Daoy (cell line): ENCODE data around the gene MCOLN3. TPM values are rescaled to one million over a fixed set of nuclear protein-coding genes. Genes with fewer than 3 reads are reported as not detected.

Source experiments
- DNase-seq: peaks from one replicate; pipeline ENCODE4 v3.0.0-alpha.2; 2015; ENCODE audit warnings: low read depth
- total RNA-seq: library from RNA; depleted of rRNA; stranded (reverse); fragments of >200 nt; shearing (Covaris generic); gene quantifications from 2 replicates; pipeline ENCODE4 v1.2.3, GENCODE V29; 2014; rRNA removed

The MCOLN3 gene, protein sequence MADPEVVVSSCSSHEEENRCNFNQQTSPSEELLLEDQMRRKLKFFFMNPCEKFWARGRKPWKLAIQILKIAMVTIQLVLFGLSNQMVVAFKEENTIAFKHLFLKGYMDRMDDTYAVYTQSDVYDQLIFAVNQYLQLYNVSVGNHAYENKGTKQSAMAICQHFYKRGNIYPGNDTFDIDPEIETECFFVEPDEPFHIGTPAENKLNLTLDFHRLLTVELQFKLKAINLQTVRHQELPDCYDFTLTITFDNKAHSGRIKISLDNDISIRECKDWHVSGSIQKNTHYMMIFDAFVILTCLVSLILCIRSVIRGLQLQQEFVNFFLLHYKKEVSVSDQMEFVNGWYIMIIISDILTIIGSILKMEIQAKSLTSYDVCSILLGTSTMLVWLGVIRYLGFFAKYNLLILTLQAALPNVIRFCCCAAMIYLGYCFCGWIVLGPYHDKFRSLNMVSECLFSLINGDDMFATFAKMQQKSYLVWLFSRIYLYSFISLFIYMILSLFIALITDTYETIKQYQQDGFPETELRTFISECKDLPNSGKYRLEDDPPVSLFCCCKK
- 2.1 and 2.5 TPM in 2 replicates for total RNA-seq

DNA sequence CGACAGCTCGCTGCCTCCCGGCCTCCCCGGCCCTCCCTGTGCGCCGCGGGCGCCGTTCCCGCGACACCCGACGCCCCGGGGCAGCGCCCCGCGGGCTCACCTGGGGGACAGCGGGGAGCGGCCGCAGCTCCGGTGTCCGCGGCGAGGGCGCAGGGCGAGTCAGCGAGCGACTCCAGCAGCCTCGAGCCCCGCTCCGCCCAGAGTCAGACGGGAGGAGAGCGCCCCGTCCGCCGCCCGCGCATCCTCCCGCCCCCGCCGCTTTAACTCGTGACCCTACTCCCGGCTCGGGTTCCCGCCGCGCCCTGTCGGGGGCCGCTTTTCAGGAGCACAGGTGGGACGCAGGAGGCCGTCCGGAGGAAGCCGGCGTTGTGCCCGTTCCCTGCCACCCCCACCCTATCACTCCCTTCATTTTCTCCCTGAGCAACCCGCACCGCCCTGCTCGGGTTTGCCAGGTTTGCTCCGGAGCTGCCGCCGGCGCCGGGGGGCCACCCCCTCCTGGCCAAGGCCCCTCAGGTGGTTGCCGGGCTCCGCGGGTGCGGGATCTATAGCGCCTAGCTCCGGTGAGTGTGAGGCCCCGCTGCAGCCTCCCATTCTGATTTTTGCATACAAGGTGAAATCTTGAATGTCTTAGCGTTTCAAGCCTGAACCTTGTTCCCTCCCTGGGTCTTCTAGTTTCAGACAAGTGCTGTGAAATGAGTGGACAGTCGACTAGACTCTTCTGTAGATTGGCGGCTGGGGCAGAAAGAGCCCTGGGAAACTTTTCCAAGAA lies at the start of gene MCOLN3:
TSS of gene MCOLN3 (minus strand) at position 205 of the 769 bp plus-strand sequence. CDS start 3,140 bp downstream, outside the sequence.
- DNase-seq = peak; percentile 77

DNA sequence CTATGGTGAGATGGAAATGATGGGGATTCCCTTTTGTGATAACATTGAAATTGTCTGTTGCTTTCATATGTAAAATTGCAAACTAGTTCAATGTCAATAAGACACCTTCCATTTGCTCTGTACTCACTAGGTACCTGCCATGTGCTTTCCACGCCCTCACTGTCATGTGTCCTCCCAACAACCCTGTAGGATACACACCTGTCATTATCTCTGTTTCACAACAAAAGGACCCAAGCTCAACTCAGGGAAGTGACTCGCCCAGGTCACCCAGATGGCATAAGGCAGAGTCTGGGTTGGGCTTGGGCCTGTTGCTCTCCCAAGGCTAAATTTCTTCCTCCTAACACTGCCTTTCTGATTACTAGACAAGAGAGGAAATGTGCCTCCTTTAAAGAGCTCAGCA lies 45.3 kb upstream of the MCOLN3 start:
- no peak for DNase-seq

DNA sequence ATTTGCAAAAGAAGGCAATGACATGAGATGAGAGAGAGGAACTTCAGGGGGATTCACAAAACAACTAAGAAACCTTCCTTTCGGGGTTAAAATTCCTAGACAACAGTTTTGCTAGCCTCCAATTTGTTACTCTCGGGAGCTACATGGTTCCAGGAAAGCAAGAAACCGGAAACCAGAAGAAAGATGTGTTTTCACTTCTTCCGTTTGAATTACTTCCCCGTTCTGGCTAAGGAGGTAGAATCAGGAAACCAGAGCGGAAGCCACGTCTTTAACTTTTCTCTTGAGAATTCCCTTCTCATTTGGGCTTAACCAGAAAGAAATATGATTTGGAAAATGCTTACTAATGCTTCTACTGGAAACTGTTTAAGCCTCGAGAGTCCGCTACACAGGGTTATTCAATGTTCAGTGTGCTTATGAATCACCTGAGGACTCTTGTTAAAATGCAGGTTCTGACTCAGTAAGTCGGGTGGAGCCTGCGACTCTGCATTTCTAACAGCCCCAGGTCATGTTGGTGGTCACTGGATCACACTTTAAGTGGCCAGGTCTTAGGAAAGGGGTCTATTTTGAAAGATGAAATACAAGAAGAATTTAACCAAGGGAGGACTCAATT lies 43.5 kb upstream of the MCOLN3 start:
- peak; percentile 18 for DNase-seq

DNA sequence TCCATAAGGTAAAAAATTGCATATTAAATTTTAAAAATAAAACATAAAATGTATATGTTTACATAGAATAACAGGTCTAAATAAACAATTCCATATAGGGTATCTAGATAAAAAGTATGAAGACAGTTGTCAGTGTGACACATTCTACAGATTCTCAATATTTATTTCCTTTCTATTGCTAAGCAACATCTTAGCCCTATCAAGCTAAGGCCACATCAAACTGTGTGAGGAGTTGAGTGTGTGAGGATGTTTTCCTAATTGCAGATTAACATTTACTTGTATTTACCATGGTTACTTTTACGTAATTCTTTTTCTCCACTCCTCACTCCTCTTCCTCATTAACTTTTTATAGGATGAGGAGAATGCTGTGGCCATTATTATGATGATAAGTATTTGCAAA lies 41.9 kb upstream of the MCOLN3 start:
- no peak for DNase-seq

- no peak for DNase-seq
Measured at GRCh38 chr1:85089203-85089602, 40.9 kb upstream of the MCOLN3 start.

GRCh38 chr1:85088408-85088784 lies 40.1 kb upstream of the MCOLN3 start:
- DNase-seq = no peak

DNA sequence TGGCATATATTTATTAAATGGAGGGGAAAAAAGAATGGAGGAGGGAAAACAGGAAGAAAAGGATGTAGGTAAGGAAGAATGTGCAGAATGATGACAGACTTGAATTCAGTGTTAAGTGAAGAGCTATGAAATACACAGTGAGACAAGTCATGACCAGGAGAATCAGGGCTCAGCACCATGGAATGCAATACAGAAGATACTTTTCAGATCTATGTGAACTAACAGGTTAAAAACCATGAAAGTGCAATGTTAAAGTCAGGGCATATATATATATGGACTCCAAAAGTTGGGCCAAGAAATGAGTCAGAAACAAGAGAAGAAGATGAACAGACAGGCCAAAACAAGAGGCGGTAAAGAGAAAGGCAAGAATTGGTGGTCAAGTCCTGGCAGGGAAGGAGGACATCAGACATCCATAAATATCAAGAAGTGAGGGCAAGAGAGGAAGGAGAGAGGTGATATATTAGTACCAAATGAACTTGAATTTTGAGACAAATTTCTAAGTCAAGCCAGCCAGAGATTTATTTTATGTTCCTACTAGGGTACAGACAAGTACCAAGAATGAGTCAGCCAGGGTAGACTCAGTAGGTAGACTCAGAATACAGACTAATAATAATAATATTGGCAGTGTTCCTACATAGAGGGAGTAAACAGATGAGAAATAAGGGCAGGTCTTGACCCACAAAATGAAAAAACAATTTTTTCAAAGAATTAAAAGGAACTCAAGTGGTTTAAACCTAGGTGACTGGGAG lies 39.5 kb upstream of the MCOLN3 start:
- DNase-seq = no peak

- no peak for DNase-seq
Measured at GRCh38 chr1:85085417-85085816, 37.1 kb upstream of the MCOLN3 start.

DNA sequence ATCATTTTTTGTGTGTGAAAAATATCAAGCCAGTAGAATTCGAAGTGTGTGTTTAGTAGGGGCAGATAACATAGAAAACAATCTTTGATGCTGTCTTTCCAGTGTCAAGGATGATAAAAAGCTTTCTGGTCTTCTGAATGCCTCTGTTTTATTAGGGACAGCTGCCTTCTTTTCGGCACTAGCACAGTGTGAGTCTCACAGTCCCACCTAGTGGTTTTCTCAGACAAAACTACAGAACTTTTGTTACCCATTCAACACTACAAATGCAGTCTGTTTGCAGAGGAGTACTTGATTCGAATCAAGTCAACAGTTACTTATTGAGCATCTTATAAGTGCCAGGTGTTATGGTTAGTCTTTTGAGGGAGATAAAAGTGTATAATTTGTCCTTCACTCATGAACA lies 30.6 kb upstream of the MCOLN3 start:
- DNase-seq = no peak

DNA sequence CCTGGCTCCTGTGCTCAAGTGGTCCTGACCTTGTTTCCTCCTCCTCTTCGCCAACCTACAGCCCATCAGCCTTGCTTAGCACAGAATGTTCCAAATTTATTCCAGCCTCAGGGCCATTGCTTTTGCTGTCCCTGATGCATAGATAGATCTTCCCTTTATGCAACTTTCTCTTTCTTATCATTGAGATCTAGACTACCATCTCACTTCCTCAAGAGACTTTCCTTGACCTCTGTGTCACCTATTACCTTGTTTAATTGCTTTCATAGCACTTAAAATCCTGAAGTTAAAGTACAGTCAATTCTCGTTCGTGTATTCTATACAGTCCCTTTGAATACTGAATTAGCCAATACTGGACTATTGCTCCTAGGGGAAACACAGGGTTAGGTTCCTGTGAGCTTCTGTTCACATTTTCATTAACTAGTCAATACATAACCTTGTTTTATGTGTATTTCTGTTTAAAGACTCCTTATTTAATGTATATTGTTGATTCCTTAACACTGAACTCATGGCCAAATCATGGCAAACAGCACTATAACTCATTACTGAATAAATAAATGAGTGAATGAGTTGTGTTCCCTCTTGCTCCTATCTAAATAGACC lies 26.2 kb upstream of the MCOLN3 start:
- no peak for DNase-seq

DNA sequence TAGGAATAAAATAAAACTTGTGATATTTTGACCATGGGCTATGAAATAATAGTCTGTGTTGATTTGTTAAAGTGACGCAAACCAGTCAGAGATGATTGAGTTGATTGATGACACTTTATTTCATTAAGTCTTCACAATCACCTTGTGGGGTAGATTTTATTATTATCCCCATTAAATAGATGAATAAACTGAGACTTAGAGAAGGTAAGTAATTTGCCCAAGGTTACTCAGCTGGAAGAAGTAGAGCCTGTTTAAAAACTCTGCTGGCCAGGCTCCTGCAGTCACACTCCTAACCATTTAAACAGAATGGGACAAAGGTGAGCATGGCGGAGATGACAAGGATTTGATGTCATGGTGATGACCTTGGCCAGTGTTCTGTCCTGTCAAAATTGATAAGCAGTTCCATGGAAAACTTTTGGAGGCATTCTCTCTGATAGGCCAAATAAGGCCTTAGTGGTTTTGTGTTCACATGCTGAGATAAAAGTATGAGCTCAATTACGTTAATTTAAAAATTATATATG lies 22.7 kb upstream of the MCOLN3 start:
- DNase-seq = no peak

- DNase-seq = no peak
Measured at GRCh38 chr1:85068846-85069245, 20.5 kb upstream of the MCOLN3 start.

DNA sequence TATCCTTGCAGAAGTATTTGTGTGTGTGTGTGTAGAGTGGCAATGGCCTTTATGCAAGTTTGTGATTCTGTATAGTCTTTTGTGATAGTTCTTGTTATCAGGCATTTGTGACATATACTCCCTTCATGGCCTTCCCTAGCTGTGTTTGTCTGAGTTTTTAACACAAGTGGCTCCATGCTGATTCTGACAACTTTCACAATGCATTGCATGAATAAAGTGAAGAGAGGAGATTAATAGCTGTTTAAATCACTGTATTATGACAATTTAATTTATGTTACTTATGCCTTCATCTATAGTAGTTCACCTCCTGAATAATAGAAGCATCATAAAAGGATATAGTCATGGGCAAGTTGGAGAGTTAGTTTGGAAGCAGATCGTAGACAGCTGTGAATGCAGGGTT lies 17.2 kb upstream of the MCOLN3 start:
- no peak for DNase-seq

DNA sequence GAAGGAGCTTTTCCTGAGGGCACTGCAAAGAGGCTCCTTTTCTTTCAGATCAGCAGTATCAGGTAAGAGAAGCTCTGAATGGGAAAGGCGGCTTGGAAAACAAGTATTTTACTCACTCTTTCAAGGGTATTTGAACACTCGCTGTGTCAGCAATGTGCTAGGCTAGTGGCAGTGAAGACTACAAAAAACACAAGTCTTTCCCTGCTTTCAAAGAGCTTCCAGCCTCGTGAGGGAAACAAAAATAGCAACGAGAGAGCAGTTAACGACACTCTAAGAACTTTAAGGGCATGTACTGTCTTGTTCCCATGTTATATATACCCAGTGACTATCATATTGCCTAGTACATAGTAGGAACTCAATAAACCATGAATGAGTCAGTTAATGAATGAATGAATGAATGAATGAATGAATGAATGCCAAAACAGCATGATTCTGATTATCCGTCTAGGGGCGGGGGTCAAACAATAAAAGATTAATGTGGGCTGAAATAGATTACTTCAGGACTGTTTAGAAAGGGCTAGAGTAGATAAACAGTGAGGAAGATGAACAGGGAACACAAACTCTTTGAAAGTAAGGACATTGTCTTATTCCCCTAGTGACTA lies 14.2 kb upstream of the MCOLN3 start:
- no peak for DNase-seq

DNA sequence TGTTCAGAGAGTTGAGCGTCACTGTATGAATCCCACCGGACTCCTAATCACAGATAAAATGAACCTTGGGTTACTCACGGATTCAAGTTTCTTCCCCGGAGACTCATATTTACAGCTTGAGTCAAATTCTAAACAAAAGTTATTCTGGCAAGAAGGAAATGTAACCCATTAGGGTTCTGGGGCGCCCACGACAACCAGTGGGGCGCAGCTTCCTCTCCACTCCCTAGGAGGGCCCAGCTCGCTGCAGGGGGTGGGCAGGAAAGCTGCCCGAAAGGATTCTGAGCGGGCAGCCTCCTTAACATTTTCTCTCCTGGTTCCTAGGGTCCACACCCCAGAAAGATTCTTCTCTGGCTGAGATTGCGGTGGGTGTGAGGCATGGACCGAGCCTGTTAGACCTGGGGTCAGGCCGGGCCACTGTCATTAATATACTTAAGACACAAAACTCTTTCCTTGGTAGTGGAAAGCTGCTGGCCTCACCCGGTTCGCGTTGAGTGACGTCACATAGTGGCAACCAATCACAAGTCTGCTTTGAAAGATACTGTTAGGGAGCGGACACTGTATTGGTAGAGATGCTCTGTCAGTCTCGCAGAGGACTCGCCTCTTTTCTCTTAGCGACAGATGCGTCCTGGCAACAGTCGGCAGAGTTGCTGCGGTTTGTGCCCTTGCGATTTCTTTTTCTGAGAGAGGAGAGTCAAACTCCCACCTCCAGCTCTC lies 13.6 kb upstream of the MCOLN3 start:
- peak; percentile 99 for DNase-seq

DNA sequence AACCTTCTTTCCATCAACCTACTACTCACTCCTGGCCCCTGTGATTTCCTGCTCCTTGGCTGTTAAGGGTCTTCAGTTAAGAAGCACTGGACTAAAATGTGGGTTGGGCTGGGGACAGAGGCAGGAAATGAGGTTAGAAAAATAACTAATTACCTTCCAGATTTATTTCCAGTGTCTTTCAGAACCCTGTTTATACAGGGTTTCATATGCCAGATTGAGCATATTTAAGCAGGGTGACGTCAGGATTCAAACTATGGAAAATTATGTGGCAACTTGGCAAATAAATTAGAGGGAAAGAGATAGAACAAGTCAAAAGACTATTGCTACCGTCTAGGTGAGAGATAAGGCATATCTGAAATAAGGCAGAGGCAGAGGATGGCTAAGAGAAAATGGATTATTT lies 11.7 kb upstream of the MCOLN3 start:
- DNase-seq = no peak

DNA sequence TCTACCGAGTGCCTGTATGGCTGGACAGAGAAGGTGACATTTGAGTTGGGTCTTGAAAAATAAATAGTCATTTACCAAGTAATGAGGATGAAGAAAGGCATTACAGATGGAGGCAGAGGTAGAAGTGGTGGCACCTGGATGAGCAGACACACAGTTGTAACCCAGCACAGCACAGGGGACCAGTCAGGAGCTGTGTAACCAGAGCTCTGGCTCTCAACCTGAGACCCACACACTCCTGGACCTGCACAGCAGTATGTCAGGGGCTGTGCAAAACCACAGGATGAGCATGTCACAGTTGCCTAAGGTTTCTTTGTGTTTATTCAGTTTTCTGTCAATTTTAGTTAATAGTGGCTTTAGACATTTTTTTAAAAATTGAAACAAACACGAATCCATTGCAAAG lies 11.3 kb upstream of the MCOLN3 start:
- DNase-seq = no peak

DNA sequence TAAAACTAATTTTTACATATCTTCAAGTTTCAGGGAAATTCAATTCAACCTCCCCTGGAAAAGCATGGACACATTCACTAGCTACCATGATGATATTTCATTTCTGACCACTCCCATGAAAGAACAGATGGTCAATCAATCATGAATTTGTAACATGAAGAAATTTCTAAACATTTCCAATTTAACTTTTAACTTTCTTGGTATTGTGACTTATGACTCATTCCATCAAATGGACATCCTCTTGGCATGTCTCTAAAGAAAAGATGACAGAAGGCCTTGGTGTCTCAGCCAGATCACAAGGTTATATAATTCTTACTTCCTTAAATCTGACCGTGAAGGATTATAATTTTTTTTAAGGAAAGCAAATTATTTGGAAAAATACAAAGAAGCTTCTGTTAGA lies 10.5 kb upstream of the MCOLN3 start:
- DNase-seq = no peak

- no peak for DNase-seq
Measured at GRCh38 chr1:85058311-85058710, 10.0 kb upstream of the MCOLN3 start.

- no peak for DNase-seq
Measured at GRCh38 chr1:85054664-85055063, 6.4 kb upstream of the MCOLN3 start.
